Activated CD8-positive, alpha-beta memory T cell treated with anti-CD3 and anti-CD28 coated beads, Interleukin-2, amount 50 U/mL, for 1 hour (primary cell): ENCODE results near the gene KIFAP3.
A peak's percentile ranks its signal among the peaks of the same experiment; 100 is the strongest.
"Not testable (repeated sequence)": the region's sequence is repeated elsewhere in the genome, so short reads cannot be mapped to it uniquely, and the experiment has no call there.

ENCODE experiments used
- DNase-seq: peaks from one replicate; pipeline ENCODE4 v3.0.0-alpha.2; 2020; ENCODE audit errors: extremely low read depth

Gene KIFAP3

GRCh38 chr1:169924829-169925228, 149.7 kb downstream of the KIFAP3 start:
- no peak for DNase-seq

- DNase-seq: no peak
These were observed 150.4 kb downstream of the KIFAP3 start for GRCh38 chr1:169924063-169924462.

GRCh38 chr1:169921080-169921479, 153.4 kb downstream of the KIFAP3 start:
- no peak for DNase-seq

- DNase-seq: no peak
These were observed 155.6 kb downstream of the KIFAP3 start for GRCh38 chr1:169918927-169919326.

GRCh38 chr1:169918220-169918619, 156.3 kb downstream of the KIFAP3 start:
- not testable (repeated sequence) for DNase-seq

GRCh38 chr1:169915150-169915549, 159.3 kb downstream of the KIFAP3 start:
- DNase-seq: no peak

- no peak for DNase-seq
These were observed 160.0 kb downstream of the KIFAP3 start for GRCh38 chr1:169914531-169914930.

- DNase-seq: no peak
These were observed 165.0 kb downstream of the KIFAP3 start for GRCh38 chr1:169909499-169909898.

GRCh38 chr1:169906938-169907337, 167.6 kb downstream of the KIFAP3 start:
- no peak for DNase-seq

- no peak for DNase-seq
These were observed 169.7 kb downstream of the KIFAP3 start for GRCh38 chr1:169904834-169905233.

GRCh38 chr1:169902751-169903150, 171.7 kb downstream of the KIFAP3 start:
- no peak for DNase-seq

GRCh38 chr1:169901115-169901514, 173.4 kb downstream of the KIFAP3 start:
- DNase-seq: no peak

GRCh38 chr1:169900571-169900970, 173.9 kb downstream of the KIFAP3 start:
- no peak for DNase-seq

GRCh38 chr1:169899519-169900217, 174.8 kb downstream of the KIFAP3 start:
- DNase-seq: no peak

GRCh38 chr1:169896013-169896412, 178.5 kb downstream of the KIFAP3 start:
- DNase-seq: no peak

- DNase-seq: no peak
These were observed 179.9 kb downstream of the KIFAP3 start for GRCh38 chr1:169894424-169895145.

- DNase-seq: peak; percentile 91
These were observed 180.7 kb downstream of the KIFAP3 start, which contains the start of gene SCYL3 for GRCh38 chr1:169893645-169894423. SCYL3 (minus strand) TSS chr1:169893896; CDS start chr1:169888840, 5,056 bp downstream.

GRCh38 chr1:169892927-169893644, 181.4 kb downstream of the KIFAP3 start:
- DNase-seq: no peak

GRCh38 chr1:169892176-169892926, 182.1 kb downstream of the KIFAP3 start:
- DNase-seq: no peak

- DNase-seq: no peak
These were observed 183.0 kb downstream of the KIFAP3 start for GRCh38 chr1:169891539-169891885.
